Erythroblast (primary cell): Measurements from ENCODE around the gene MAPK4.
"Not testable (repeated sequence)": the region's sequence is repeated elsewhere in the genome, so short reads cannot be mapped to it uniquely, and the experiment has no call there.

Experiments used
- DNase-seq, 2 experiments: peaks; one replicate each; lab custom pipeline; 2025; lab: John Stamatoyannopoulos, UW
- GATA1 ChIP-seq: IDR thresholded peaks from 2 replicates; pipeline ENCODE4 v1.6.1; 2011; ENCODE audit warnings: low read depth, mild to moderate bottlenecking, control low read depth, low read length, moderate library complexity
- POLR2A ChIP-seq: IDR thresholded peaks from 2 replicates; pipeline ENCODE4 v1.6.1; 2011; ENCODE audit warnings: mild to moderate bottlenecking, low read length

Gene MAPK4

GRCh38 chr18:50751490-50751889 lies 191.6 kb downstream of the MAPK4 start:
- no peak for DNase-seq
- no peak for TF ChIP-seq GATA1
- TF ChIP-seq POLR2A = no peak

- no peak for TF ChIP-seq GATA1
- TF ChIP-seq POLR2A = no peak
- DNase-seq = no peak
Observed at GRCh38 chr18:50751947-50752346, 192.1 kb downstream of the MAPK4 start.

GRCh38 chr18:50753311-50753710 lies 193.4 kb downstream of the MAPK4 start:
- DNase-seq = no peak
- TF ChIP-seq GATA1 (no peak), POLR2A (no peak)

GRCh38 chr18:50754297-50754696 lies 194.4 kb downstream of the MAPK4 start:
- no peak for DNase-seq
- no peak for TF ChIP-seq POLR2A
- TF ChIP-seq GATA1 = no peak

GRCh38 chr18:50757358-50757757 lies 197.5 kb downstream of the MAPK4 start:
- DNase-seq = no peak
- TF ChIP-seq GATA1 (no peak), POLR2A (no peak)

- DNase-seq = no peak
- TF ChIP-seq POLR2A = no peak
- TF ChIP-seq GATA1 = no peak
Observed at GRCh38 chr18:50769463-50769862, 209.6 kb downstream of the MAPK4 start.

GRCh38 chr18:50775207-50775606 lies 215.3 kb downstream of the MAPK4 start:
- no peak for DNase-seq
- TF ChIP-seq POLR2A = no peak
- no peak for TF ChIP-seq GATA1

GRCh38 chr18:50775726-50776125 lies 215.8 kb downstream of the MAPK4 start:
- no peak for DNase-seq
- TF ChIP-seq POLR2A (no peak), GATA1 (no peak)

GRCh38 chr18:50776383-50776782 lies 216.5 kb downstream of the MAPK4 start:
- TF ChIP-seq POLR2A = no peak
- no peak for DNase-seq

GRCh38 chr18:50779021-50779420 lies 219.1 kb downstream of the MAPK4 start:
- not testable (repeated sequence) for DNase-seq
